Mesenchymal stem cell (in vitro differentiated cells and primary cell): ENCODE data around the gene MTUS2.

Source experiments
- DNase-seq: peaks from one replicate; pipeline ENCODE4 v3.0.0-alpha.2; 2013
- H2AFZ ChIP-seq: one replicate; pipeline ENCODE4 v1.6.1; 2013; ENCODE audit warnings: low read depth, mild to moderate bottlenecking, control low read depth, inconsistent platforms, low read length, moderate library complexity
- H2AK5ac ChIP-seq: 2 replicates; pipeline ENCODE4 v1.6.1; 2013; ENCODE audit warnings: low read length, moderate library complexity, mild to moderate bottlenecking, inconsistent platforms; ENCODE audit not compliant: severe bottlenecking
- H2BK120ac ChIP-seq: one replicate; pipeline ENCODE4 v1.6.1; 2013; ENCODE audit warnings: low read depth, mild to moderate bottlenecking, inconsistent platforms, low read length, moderate library complexity
- H2BK12ac ChIP-seq, 2 experiments: one replicate each; pipeline ENCODE4 v1.6.1; 2013; ENCODE audit warnings: inconsistent platforms in 2 of 2, low read length in 2 of 2, mild to moderate bottlenecking in 2 of 2, moderate library complexity in 2 of 2, control low read depth in 1 of 2
- H2BK15ac ChIP-seq: one replicate; pipeline ENCODE4 v1.6.1; 2013; ENCODE audit warnings: mild to moderate bottlenecking, low read depth, inconsistent platforms; ENCODE audit not compliant: poor library complexity, severe bottlenecking
- H2BK5ac ChIP-seq: 2 replicates; pipeline ENCODE4 v1.6.1; 2013; ENCODE audit warnings: low read depth, mild to moderate bottlenecking, low read length, control low read depth, inconsistent platforms; ENCODE audit not compliant: poor library complexity, severe bottlenecking
- H3K14ac ChIP-seq, 2 experiments: one replicate each; pipeline ENCODE4 v1.6.1; 2013; ENCODE audit warnings: inconsistent platforms in 2 of 2, low read length in 2 of 2, control low read depth in 1 of 2, mild to moderate bottlenecking in 1 of 2, moderate library complexity in 1 of 2
- H3K18ac ChIP-seq, 2 experiments: one replicate each; pipeline ENCODE4 v1.6.1; 2013; ENCODE audit warnings: inconsistent platforms in 2 of 2, low read length in 2 of 2, control low read depth in 1 of 2, low read depth in 1 of 2, mild to moderate bottlenecking in 1 of 2
- H3K23ac ChIP-seq, 2 experiments: one replicate each; pipeline ENCODE4 v1.6.1; 2013; ENCODE audit warnings: inconsistent platforms in 2 of 2, low read length in 2 of 2, mild to moderate bottlenecking in 2 of 2, moderate library complexity in 2 of 2, control low read depth in 1 of 2
- H3K27ac ChIP-seq: 2 replicates; pipeline ENCODE4 v1.5.1; 2013; ENCODE audit warnings: mild to moderate bottlenecking, moderate library complexity, low read length, control low read depth, inconsistent platforms; ENCODE audit not compliant: poor library complexity, severe bottlenecking
- H3K27me3 ChIP-seq, 2 experiments: 2 replicates each; pipeline versions ENCODE4 v1.6.1 to v1.7.0; 2013; ENCODE audit warnings: low read length in 2 of 2, mild to moderate bottlenecking in 2 of 2, moderate library complexity in 2 of 2, control low read depth in 1 of 2, inconsistent platforms in 1 of 2; ENCODE audit not compliant: control insufficient read depth in 1 of 2, insufficient read depth in 1 of 2
- H3K36me3 ChIP-seq, 2 experiments: 2 replicates each; pipeline versions ENCODE4 v1.6.1 to v1.7.0; 2013; ENCODE audit warnings: low read length in 2 of 2, control low read depth in 1 of 2, inconsistent platforms in 1 of 2, low read depth in 1 of 2, mild to moderate bottlenecking in 1 of 2; ENCODE audit not compliant: insufficient read depth in 2 of 2, control insufficient read depth in 1 of 2
- H3K4ac ChIP-seq, 2 experiments: one replicate each; pipeline ENCODE4 v1.6.1; 2013; ENCODE audit warnings: inconsistent platforms in 2 of 2, low read length in 2 of 2, mild to moderate bottlenecking in 2 of 2, moderate library complexity in 2 of 2, control low read depth in 1 of 2, low read depth in 1 of 2
- H3K4me1 ChIP-seq: 2 replicates; pipeline ENCODE4 v1.6.1; 2013; ENCODE audit warnings: low read depth, low read length, control low read depth; ENCODE audit not compliant: control insufficient read depth, insufficient read depth
- H3K4me2 ChIP-seq: 2 replicates; pipeline ENCODE4 v1.6.1; 2013; ENCODE audit warnings: low read length, mild to moderate bottlenecking, inconsistent platforms; ENCODE audit not compliant: poor library complexity, severe bottlenecking
- H3K4me3 ChIP-seq, 2 experiments: 2 replicates each; pipeline versions ENCODE4 v1.5.1 to v1.7.0; 2013; ENCODE audit warnings: low read length in 2 of 2, mild to moderate bottlenecking in 2 of 2, control low read depth in 1 of 2, low read depth in 1 of 2; ENCODE audit not compliant: insufficient read depth in 1 of 2
- H3K79me1 ChIP-seq: replicated peaks from 2 replicates; pipeline ENCODE4 v1.6.1; 2013; ENCODE audit warnings: mild to moderate bottlenecking, control low read depth, low read length, inconsistent platforms; ENCODE audit not compliant: poor library complexity, severe bottlenecking
- H3K9ac ChIP-seq: 2 replicates; pipeline ENCODE4 v1.7.0; 2013; ENCODE audit warnings: mild to moderate bottlenecking, low read length, moderate library complexity
- H3K9me3 ChIP-seq: 2 replicates; pipeline ENCODE4 v1.7.0; 2013; ENCODE audit warnings: mild to moderate bottlenecking, low read length; ENCODE audit not compliant: control insufficient read depth
- H4K8ac ChIP-seq: one replicate; pipeline ENCODE4 v1.6.1; 2013; ENCODE audit warnings: inconsistent platforms, mild to moderate bottlenecking, low read length, moderate library complexity
- H4K91ac ChIP-seq: one replicate; pipeline ENCODE4 v1.6.1; 2013; ENCODE audit warnings: mild to moderate bottlenecking, low read length, inconsistent platforms
- WGBS: methylation state at CpG from one replicate; pipeline ENCODE4 v1.1.7; 2013; ENCODE audit warnings: mixed read lengths; 5-methylcytosine and 5-hydroxymethylcytosine counted together

Gene MTUS2

GRCh38 chr13:29125934-29126424 lies 305.8 kb downstream of the MTUS2 start:
- Histone ChIP-seq H3K79me1 (no peaks in the 10 kb centered on the region), H2BK5ac (no peak overlapping the region), H3K18ac (no peak overlapping the region), H3K4me1 (no peaks in the 10 kb centered on the region), H2BK15ac (no peak overlapping the region), H3K36me3 (no peaks in the 10 kb centered on the region), H3K27ac (no peak overlapping the region), H3K4me3 (no peak overlapping the region), H3K9me3 (no peaks in the 10 kb centered on the region), H2AFZ (no peak overlapping the region), H2AK5ac (no peak overlapping the region), H2BK12ac (peak overlapping the region in 1 of 2 experiments; percentile 73), H3K23ac (no peak overlapping the region), H3K14ac (no peak overlapping the region), H2BK120ac (no peak overlapping the region), H3K4me2 (no peak overlapping the region), H3K4ac (peak overlapping the region in 1 of 2 experiments; percentile 60), H3K27me3 (no peaks in the 10 kb centered on the region), H3K9ac (no peak overlapping the region), H4K8ac (no peak overlapping the region), H4K91ac (no peak overlapping the region)
- no peak for DNase-seq
- 81% methylated on average over 5 of the region's 5 CpGs for WGBS

GRCh38 chr13:29129616-29130015 lies 309.5 kb downstream of the MTUS2 start:
- Histone ChIP-seq H3K4ac (no peak overlapping the region), H4K8ac (no peak overlapping the region), H2AFZ (no peak overlapping the region), H3K79me1 (no peaks in the 10 kb centered on the region), H4K91ac (no peak overlapping the region), H3K14ac (no peak overlapping the region), H3K4me1 (no peaks in the 10 kb centered on the region), H2BK15ac (no peak overlapping the region), H3K9me3 (no peaks in the 10 kb centered on the region), H2BK12ac (no peak overlapping the region), H3K23ac (no peak overlapping the region), H3K4me2 (no peak overlapping the region), H2BK5ac (no peak overlapping the region), H2AK5ac (no peak overlapping the region), H3K18ac (no peak overlapping the region), H3K27ac (no peak overlapping the region), H3K4me3 (no peak overlapping the region), H2BK120ac (no peak overlapping the region), H3K36me3 (no peaks in the 10 kb centered on the region), H3K27me3 (no peaks in the 10 kb centered on the region), H3K9ac (no peak overlapping the region)
- WGBS: 60% methylated on average over 2 of the region's 2 CpGs
- DNase-seq: no peak

GRCh38 chr13:29131159-29131558 lies 311.0 kb downstream of the MTUS2 start:
- Histone ChIP-seq H4K91ac (no peak overlapping the region), H3K4me2 (no peak overlapping the region), H3K27me3 (no peaks in the 10 kb centered on the region), H2BK15ac (no peak overlapping the region), H3K27ac (no peak overlapping the region), H3K79me1 (no peaks in the 10 kb centered on the region), H2BK5ac (no peak overlapping the region), H2AK5ac (no peak overlapping the region), H3K4ac (no peak overlapping the region), H3K36me3 (no peaks in the 10 kb centered on the region), H2BK12ac (no peak overlapping the region), H3K9ac (no peak overlapping the region), H3K4me1 (no peaks in the 10 kb centered on the region), H2BK120ac (no peak overlapping the region), H3K9me3 (peaks cover 2% of the 10 kb centered on the region), H4K8ac (no peak overlapping the region), H2AFZ (no peak overlapping the region), H3K4me3 (no peak overlapping the region), H3K14ac (peak overlapping the region in 1 of 2 experiments; percentile 11), H3K18ac (no peak overlapping the region), H3K23ac (no peak overlapping the region)
- DNase-seq: no peak
- 82% methylated on average over 1 of the region's 1 CpG for WGBS

- H3K4ac ChIP-seq: no peak overlapping the region
- 84% methylated on average over 3 of the region's 4 CpGs for WGBS
- H2AK5ac ChIP-seq: no peak overlapping the region
- no peaks in the 10 kb centered on the region for H3K79me1 ChIP-seq
- no peak overlapping the region for H2BK12ac ChIP-seq
- H3K27me3 ChIP-seq: no peaks in the 10 kb centered on the region
- H4K8ac ChIP-seq: no peak overlapping the region
- H3K23ac ChIP-seq: no peak overlapping the region
- no peak overlapping the region for H3K18ac ChIP-seq
- H3K9ac ChIP-seq: no peak overlapping the region
- H3K9me3 ChIP-seq: peaks cover 11% of the 10 kb centered on the region
- no peak overlapping the region for H2BK5ac ChIP-seq
- no peak overlapping the region for H2BK120ac ChIP-seq
- H3K36me3 ChIP-seq: no peaks in the 10 kb centered on the region
- no peak for DNase-seq
- H2BK15ac ChIP-seq: no peak overlapping the region
- no peak overlapping the region for H2AFZ ChIP-seq
- H3K27ac ChIP-seq: no peak overlapping the region
- H3K4me2 ChIP-seq: no peak overlapping the region
- H3K4me3 ChIP-seq: no peak overlapping the region
- no peak overlapping the region for H4K91ac ChIP-seq
- no peak overlapping the region for H3K14ac ChIP-seq
- H3K4me1 ChIP-seq: no peaks in the 10 kb centered on the region
These were observed 311.9 kb downstream of the MTUS2 start for GRCh38 chr13:29131881-29132668.
